Glomerular visceral epithelial cell (primary cell): ENCODE measurements around the gene LHX3.
"Not testable (repeated sequence)": the region's sequence is repeated elsewhere in the genome, so short reads cannot be mapped to it uniquely, and the experiment has no call there.

Source experiments
- DNase-seq: peaks from one replicate; pipeline ENCODE4 v3.0.0-alpha.2; 2016; ENCODE audit errors: extremely low spot score

LHX3 gene

GRCh38 chr9:136241542-136241941, 36.6 kb upstream of the LHX3 start:
- no peak for DNase-seq

GRCh38 chr9:136240941-136241340, 36.0 kb upstream of the LHX3 start:
- no peak for DNase-seq

- DNase-seq, result no peak
Observed at GRCh38 chr9:136239983-136240330, 35.0 kb upstream of the LHX3 start.

- no peak for DNase-seq
Observed at GRCh38 chr9:136239135-136239982, 34.4 kb upstream of the LHX3 start.

- no peak for DNase-seq
Observed at GRCh38 chr9:136238342-136238732, 33.4 kb upstream of the LHX3 start.

GRCh38 chr9:136237486-136238341, 32.8 kb upstream of the LHX3 start:
- DNase-seq, result no peak

- DNase-seq, result not testable (repeated sequence)
Observed at GRCh38 chr9:136236471-136237410, 31.8 kb upstream of the LHX3 start.

- no peak for DNase-seq
Observed at GRCh38 chr9:136235709-136236455, 31.0 kb upstream of the LHX3 start.

GRCh38 chr9:136235171-136235570, 30.2 kb upstream of the LHX3 start:
- DNase-seq, result no peak

GRCh38 chr9:136234597-136234996, 29.7 kb upstream of the LHX3 start:
- DNase-seq, result no peak

GRCh38 chr9:136233868-136234267, 28.9 kb upstream of the LHX3 start:
- DNase-seq, result no peak

GRCh38 chr9:136233411-136233810, 28.5 kb upstream of the LHX3 start:
- no peak for DNase-seq

GRCh38 chr9:136232969-136233368, 28.0 kb upstream of the LHX3 start:
- DNase-seq, result no peak

- no peak for DNase-seq
Observed at GRCh38 chr9:136231478-136232297, 26.8 kb upstream of the LHX3 start.

GRCh38 chr9:136230773-136231172, 25.8 kb upstream of the LHX3 start:
- DNase-seq, result no peak

- no peak for DNase-seq
Observed at GRCh38 chr9:136230365-136230764, 25.4 kb upstream of the LHX3 start.

GRCh38 chr9:136229096-136230065, 24.5 kb upstream of the LHX3 start:
- DNase-seq, result no peak

- DNase-seq, result peak; percentile 62
Observed at GRCh38 chr9:136228107-136228875, 23.4 kb upstream of the LHX3 start.
